ELF-1 (cell line): ENCODE data around the gene MYCBPAP.
"Not testable (repeated sequence)": the region's sequence is repeated elsewhere in the genome, so short reads cannot be mapped to it uniquely, and the experiment has no call there.

Experiments
- DNase-seq: peaks from one replicate; pipeline ENCODE4 v3.0.0-alpha.2; 2016; ENCODE audit warnings: low read depth, low spot score

The MYCBPAP gene

DNA sequence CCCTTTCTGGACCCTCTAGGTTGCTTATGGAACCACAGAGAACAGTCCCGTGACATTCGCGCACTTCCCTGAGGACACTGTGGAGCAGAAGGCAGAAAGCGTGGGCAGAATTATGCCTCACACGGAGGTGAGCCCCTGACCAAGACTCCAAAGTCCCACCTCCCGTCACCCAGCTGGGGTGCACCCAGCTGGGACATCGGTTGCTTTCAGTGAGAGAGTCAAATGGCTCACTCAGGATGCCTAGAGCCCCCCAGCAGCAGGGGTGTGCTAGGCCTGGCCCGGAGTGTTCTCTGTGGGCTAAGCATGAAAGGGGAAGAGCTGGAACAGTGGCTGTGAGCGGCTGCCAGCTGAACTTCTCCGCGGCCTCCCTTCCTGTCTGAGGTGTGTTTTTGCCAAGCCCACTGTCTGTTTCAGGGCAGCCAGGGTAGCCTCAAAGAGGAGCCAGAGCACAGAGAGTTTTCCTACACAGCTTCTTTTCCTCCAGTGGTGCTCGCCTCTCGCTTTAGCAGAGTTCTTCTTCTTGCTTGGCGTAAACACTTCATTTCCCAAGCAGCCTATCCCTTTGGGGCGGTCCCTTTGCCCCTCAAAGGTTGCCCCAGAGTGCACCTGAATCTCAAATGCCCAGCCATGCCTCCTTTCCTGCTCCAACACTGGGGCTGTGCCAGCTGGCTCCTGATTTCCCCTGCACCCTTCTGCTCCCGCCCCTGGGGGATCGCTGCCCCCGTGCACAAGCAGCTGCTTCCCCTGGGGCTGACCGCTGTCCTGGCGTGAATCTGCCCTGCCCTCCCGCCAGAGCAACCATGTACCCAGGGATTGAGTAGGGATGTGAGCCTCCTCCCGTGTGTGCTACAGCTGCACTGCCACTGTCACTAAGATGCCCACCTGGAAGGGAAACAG lies 37.0 kb upstream of the MYCBPAP start:
- no peak for DNase-seq

DNA sequence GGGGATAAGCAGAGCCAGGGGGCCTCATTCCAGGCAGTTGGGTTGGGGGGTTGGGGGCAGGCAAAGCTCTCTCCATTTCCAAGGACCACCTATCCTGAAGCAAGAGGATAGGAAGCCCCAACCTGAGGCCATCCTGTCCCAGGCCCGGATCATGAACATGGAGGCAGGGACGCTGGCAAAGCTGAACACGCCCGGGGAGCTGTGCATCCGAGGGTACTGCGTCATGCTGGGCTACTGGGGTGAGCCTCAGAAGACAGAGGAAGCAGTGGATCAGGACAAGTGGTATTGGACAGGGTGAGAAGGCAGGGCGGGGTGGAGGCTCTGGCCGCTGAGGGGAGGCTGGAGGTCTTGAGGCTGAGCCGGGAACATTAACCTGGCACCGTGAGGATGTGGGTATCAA lies 36.0 kb upstream of the MYCBPAP start:
- no peak for DNase-seq

DNA sequence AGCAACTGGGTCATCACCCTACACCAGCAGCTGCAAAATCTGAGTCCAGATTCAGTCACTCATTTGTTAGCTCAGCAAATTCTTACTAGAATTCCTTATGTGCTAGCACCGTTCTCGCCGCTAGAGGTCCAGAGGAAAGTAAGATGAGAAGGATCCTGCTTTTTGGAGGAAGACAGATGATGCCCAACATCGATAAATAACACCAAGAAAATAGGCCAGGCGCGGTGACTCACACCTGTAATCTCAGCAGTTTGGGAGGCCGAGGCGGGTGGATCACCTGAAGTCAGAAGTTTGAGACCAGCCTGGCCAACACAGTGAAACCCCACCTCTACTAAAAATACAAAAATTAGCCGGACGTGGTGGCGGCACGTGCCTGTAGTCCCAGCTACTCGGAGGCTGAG lies 35.5 kb upstream of the MYCBPAP start:
- DNase-seq, result peak; percentile 24

DNA sequence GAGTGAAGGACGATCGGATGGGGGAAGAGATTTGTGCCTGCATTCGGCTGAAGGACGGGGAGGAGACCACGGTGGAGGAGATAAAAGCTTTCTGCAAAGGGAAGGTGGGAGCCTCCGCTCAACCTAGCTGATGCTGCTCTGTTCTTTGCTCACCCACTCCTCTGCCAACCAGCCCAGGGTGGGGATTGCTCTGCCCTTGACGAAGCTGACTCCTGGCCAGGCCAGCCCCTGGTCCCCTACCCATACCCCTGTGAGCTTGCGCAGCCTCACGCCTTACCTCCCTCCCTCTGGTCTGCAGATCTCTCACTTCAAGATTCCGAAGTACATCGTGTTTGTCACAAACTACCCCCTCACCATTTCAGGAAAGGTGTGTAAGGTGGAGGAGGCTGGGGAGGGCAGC lies 34.3 kb upstream of the MYCBPAP start:
- DNase-seq, result no peak

DNA sequence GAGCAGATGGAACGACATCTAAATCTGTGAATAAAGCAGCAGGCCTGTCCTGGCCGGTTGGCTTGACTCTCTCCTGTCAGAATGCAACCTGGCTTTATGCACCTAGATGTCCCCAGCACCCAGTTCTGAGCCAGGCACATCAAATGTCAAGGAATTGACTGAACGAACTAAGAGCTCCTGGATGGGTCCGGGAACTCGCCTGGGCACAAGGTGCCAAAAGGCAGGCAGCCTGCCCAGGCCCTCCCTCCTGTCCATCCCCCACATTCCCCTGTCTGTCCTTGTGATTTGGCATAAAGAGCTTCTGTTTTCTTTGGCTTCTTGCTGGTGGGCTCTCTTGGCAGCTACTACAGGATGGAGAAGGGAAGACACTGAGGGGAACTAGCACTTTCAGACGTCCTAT lies 33.7 kb upstream of the MYCBPAP start:
- DNase-seq, result no peak

DNA sequence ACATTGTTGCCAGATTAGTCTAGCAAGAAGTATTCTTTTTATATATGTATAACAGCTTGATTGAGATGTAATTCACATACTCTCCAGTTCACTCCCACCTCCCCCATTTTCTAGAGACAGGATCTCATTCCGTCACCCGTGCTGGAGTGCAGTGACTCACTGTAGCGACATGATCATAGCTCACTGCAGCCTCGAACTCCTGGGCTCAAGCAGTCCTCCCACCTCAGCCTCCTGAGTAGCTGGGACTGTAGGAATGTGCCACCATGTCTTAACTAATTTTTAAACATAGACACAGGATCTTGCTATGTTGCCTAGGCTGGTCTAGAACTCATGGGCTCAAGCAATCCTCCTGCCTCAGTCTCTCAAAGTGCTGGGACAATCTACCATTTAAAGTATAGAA lies 32.9 kb upstream of the MYCBPAP start:
- DNase-seq, result no peak

DNA sequence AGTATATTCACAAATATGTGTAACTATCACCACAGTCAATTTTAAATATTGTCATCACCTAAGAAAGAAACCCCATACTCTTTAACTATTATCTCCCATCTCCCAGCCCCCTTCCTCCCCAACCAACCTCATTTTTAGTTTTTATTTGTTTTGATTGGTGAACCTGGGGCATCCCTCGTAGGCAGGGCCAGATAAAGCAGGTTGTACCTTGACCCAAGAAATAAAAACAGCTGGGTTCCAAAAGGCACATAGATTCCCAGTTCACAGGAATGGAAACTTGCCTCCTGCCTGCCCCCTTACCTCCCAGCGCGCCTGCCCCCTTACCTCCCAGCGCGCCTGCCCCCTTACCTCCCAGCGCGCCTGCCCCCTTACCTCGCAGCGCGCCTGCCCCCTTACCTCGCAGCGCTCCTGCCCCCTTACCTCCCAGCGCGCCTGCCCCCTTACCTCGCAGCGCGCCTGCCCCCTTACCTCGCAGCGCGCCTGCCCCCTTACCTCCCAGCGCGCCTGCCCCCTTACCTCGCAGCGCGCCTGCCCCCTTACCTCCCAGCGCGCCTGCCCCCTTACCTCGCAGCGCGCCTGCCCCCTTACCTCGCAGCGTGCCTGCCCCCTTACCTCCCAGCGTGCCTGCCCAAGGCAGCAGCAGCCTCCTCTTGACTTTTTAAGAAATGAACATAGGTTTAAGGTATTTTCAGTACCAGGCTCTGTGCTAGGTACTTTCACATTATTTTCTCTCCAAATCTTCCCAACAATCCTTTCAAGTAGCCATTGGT lies 32.3 kb upstream of the MYCBPAP start:
- not testable (repeated sequence) for DNase-seq

DNA sequence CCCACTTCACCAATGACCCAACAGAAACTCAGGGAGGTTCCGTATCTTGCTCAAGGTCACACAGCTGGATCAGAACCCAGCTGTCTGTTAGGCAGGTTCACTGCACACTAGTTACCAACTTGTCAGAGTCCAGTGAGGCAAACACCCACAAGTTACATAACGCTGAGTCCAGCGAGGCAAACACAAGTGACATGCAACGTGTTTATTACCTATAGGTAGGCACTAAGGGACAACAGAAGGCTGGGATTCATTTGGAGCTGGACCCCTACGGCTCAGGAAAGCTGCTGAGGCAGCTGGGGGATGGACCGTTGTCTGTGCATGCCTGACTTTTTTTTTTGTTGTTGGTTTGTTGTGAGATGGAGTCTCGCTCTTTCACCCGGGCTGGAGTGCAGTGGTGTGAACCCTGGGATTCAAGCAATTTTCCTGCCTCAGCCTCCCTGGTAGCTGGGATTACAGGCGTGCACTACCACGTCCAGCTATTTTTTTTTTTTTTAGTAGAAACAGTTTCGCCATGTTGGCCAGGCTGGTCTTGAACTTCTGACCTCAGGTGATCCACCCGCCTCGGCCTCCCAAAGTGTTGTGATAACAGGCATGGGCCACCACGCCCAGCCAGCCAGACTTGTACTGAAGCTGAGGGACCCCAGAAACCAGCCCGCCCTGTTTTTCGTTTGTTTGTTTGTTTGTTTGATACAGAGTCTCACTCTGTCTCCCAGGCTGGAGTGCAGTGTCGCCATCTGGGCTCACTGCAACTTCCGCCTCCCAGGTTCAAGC lies 31.5 kb upstream of the MYCBPAP start:
- no peak for DNase-seq

DNA sequence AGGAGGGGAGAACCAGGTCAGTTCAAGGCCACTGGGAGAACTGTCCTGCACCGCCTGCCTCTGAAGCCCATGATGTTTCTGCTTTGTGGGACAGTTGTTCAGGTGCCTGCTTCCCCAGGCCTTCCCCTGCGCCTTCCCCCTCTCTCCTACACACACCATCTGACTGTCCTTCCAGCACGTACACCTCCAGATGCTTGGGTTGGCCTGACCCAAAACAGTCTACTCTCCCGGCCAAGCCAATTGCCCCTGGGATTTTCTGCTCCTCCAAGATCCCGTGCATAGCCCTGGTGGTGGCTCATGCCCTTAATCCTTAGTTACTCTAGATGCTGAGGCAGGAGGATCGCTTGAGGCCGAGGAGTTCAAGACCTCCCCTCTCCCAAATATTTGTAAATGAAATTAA lies 30.3 kb upstream of the MYCBPAP start:
- DNase-seq, result no peak

DNA sequence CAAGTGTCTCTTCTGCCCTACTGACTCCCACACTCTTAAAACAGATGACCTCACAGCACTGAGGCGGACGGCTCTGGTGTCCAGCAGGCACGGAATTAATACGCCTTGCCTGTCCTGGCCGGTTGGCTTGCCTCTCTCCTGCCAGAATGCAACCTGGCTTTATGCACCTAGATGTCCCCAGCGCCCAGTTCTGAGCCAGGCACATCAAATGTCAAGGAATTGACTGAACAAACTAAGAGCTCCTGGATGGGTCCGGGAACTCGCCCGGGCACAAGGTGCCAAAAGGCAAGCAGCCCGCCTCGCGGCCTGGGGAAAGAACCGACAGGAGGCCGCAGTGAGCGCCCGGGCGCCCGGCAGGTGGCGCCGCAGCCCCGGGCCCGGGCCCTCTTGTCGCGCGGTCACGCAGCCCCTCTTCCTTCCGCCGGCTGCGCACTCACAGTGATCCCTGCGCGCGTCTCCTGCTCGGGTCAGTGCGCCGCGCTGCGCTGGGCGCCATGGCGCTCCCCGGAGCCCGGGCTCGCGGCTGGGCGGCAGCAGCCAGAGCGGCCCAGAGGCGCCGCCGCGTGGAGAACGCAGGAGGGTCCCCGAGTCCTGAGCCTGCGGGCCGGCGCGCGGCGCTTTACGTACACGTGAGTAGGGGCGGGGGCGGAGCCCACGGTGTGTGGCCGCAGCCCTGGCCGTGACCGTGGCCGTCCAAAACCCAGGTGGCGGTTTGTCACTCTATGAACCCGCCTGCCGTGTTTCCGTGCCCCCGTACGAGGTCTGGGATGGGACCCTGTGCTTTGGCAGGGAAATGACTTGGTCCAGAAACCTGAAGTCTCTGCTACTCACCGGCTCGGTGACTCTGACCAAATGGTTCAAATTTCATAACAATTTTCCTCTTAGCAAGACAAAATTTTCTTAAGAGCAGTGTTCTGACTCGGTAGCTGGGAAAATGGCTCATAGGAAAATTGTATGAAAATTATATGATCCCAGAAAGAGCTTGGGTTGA lies 29.6 kb upstream of the MYCBPAP start, which contains the start of gene RSAD1:
RSAD1 (plus strand) TSS at position 470 of the 991 bp plus-strand sequence; CDS start at position 495, 25 bp downstream.
- peak; percentile 94 for DNase-seq

DNA sequence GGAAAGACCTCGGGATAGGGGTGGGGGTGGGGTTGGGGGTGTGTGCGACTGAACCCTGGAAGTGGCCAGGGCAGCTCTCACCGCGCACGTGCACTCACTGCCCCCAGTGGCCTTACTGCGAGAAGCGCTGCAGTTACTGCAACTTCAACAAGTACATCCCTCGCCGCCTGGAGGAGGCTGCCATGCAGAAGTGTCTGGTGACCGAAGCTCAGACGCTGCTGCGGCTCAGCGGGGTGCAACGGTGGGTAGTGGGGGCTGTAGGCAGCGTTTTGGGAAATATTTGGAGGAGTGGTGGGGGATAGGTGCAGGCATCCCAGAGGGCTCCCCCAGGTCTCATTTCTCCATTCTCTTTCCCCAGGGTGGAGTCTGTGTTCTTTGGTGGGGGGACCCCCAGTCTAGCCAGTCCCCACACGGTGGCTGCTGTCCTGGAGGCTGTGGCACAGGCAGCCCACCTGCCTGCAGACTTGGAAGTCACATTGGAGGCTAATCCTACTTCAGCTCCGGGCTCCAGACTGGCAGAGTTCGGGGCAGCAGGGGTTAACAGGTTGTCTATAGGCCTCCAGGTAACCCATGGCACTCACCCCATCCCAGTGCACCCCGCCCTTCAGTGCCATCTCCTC lies 28.6 kb upstream of the MYCBPAP start:
- peak; percentile 76 for DNase-seq

DNA sequence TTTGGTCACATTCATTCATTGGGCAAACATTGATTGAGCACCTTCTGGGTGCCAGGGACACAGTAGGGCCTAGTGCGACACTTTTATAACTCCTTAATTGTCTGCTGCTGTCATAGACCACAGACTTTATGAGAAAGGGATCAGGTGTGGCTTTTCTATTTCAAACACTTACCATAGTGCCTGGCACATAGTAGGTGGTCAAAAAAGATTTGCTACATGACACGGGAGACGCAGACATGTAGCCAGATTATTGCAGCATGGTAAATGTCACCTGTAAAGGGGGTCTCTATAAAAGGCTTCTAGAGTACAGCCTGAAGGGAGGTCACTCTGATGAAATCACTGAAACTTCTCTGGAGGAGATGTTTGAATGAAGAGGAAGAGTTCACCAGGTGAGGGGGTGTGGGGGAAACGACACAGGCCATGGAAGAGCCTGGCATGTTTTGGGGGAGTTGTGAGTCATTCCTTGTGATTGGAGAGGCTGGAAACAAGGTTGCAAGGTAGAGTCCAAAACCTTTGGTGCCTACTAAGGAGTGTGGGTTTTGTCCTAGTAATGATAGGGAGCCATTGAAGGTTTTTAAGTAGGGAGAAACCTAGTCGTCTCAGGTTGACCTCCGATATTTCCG lies 28.0 kb upstream of the MYCBPAP start:
- no peak for DNase-seq

DNA sequence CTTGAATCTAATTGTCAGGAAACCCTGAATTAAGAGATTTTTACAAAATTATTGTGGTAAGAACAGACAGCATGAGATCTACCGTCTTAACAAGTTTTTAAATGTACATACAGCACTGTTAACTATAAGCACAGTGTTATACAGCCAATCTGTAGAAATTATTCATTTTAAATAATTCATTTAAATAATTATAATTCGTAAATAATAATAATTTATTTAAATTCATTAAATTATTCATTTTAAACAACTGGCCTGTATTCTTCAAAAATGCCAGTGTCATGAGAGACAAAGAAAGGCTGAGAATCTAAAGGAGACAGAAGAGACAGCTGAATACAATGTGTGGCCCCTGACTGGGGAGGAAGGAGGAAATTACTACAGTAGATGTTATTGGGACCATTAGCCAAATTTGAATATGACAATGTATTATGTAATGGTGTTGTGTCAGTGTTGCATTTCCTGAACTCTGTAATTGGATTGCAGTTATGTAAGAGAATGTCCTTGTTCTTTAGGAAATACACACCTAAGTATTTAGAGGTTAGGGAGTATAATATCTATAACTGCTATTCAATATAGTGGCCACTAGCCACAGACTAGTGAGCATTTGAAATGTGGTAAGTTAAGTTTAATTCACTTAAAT lies 27.3 kb upstream of the MYCBPAP start:
- DNase-seq, result no peak

DNA sequence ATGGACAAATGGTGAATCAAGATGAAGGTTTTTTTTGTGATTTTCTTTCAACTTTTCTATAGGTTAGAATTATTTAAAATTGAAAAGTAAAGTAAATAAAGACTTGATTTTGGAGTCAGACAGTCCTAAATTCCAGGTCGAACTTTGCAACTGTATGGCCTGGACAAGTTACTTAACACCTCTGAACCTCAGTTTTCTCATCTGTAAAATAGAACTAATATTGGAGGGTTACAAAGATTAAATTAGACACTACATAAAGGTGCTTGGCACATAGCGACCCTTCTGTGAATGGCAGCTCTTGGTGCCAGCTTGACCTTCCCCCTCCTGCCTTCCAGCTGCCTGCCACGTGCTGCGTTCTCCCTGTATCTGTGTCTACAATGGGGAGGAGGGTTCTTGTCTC lies 26.6 kb upstream of the MYCBPAP start:
- DNase-seq, result no peak

DNA sequence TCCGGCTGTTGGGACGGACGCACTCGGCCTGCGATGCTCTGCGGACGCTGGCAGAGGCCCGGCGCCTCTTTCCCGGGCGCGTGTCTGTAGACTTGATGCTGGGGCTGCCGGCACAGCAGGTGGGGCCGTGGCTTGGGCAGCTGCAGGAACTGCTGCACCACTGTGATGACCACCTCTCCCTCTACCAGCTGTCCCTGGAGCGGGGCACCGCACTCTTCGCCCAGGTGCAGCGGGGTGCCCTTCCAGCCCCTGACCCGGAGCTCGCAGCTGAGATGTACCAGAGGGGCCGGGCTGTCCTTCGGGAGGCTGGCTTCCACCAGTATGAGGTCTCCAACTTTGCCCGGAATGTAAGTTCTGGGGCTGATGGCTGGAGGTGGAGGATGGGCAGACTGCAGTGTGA lies 26.1 kb upstream of the MYCBPAP start:
- no peak for DNase-seq

DNA sequence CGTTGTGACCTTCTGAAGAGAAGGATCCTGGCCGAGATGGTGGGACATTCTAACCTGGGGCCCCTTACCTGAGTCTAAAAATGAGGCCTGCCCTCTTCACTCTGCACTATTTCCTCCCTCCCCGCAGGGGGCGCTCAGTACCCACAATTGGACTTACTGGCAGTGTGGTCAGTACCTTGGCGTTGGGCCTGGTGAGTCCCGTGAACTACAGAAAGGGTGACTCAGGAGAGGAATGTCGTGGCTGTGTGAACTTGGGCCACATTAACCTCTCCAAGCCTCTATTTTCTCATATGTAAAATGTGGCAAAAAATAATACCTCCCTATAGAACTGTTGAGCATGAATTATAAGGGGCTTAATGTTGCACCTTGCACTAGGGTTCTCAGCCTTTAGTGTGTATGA lies 25.7 kb upstream of the MYCBPAP start:
- peak; percentile 82 for DNase-seq

DNA sequence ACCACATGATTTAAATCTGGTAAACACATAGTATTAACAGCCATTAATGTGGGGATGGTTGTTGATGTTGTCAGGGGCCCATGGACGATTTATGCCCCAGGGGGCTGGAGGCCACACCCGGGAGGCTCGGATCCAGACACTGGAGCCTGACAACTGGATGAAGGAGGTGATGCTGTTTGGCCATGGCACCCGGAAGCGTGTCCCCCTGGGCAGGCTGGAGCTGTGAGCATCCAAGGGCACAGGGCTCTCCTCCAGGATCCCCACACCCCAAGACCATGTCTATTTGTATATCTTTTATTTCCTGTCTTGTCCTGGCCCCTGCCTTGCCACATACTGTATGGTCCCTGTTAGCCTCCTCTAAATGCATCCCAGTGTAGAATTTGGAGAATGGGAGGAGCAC lies 25.0 kb upstream of the MYCBPAP start:
- no peak for DNase-seq

DNA sequence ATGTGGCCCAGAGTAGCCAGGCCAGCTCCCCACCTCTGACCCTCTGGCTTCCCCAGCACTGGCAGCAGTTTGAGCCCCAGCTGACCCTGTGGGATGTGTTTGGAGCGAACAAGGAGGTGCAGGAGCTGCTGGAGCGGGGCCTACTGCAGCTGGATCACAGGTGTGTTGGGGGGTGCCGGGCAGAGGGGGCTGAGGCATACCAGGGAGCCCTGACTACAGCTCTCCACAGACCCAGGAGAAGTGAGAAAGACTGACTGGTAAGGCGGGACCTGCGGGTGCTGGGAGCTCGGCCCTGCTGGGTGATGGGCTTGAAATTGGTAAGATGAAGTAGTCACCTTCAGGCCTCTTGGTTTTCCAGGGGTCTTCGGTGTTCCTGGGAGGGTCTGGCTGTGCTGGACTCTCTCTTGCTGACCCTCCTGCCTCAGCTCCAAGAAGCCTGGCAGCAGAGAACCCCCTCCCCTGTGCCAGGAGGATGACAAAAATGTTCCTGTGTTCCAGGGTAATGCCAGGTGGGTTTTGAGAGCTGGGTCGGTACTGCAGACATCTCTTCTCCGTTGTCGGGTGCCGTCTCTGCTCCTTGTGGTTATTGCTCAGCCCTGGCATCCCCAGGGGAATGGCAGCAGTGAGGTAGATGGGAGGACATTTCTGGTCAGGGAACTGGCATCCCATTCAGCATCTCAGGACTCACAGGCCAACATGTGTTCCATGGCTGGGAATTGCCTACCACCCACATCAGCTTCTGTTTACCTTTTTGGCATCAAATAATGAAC lies 23.7 kb upstream of the MYCBPAP start:
- DNase-seq, result no peak
